Loucy (cell line): ENCODE measurements around the gene PNMT.

ENCODE experiments used
- H2AFZ ChIP-seq: fragments of 200-600 bp; sonication (generic); 2 replicates; pipeline ENCODE4 v1.6.0; 2016; ENCODE audit warnings: antibody characterized with exemption, mild to moderate bottlenecking, low read length, moderate library complexity
- H3F3A ChIP-seq: fragments of 200-600 bp; 2 replicates; pipeline ENCODE4 v1.6.0; 2016; ENCODE audit warnings: antibody characterized with exemption, low read depth, mild to moderate bottlenecking
- H3K27me3 ChIP-seq: fragments of 200-600 bp; sonication (generic); 2 replicates; pipeline ENCODE4 v1.6.1; 2014; ENCODE audit warnings: low read length, mild to moderate bottlenecking; ENCODE audit not compliant: insufficient read depth, poor library complexity, severe bottlenecking
- H3K36me3 ChIP-seq: fragments of 200-600 bp; sonication (generic); 2 replicates; pipeline ENCODE4 v1.6.1; 2016; ENCODE audit warnings: low read length; ENCODE audit not compliant: insufficient read depth
- H3K4me1 ChIP-seq: fragments of 200-600 bp; sonication (generic); 2 replicates; pipeline ENCODE4 v1.5.1; 2014; ENCODE audit warnings: low read length, mild to moderate bottlenecking; ENCODE audit not compliant: insufficient read depth, poor library complexity, severe bottlenecking
- H3K4me2 ChIP-seq: fragments of 200-600 bp; sonication (generic); 2 replicates; pipeline ENCODE4 v1.6.0; 2014; ENCODE audit warnings: antibody characterized with exemption, low read length, low read depth, mild to moderate bottlenecking; ENCODE audit not compliant: poor library complexity, severe bottlenecking
- H3K4me3 ChIP-seq: fragments of 200-600 bp; sonication (generic); 2 replicates; pipeline ENCODE4 v1.5.1; 2014; ENCODE audit warnings: low read length, mild to moderate bottlenecking, mixed read lengths; ENCODE audit not compliant: poor library complexity, severe bottlenecking
- H3K79me2 ChIP-seq: fragments of 200-600 bp; sonication (generic); 2 replicates; pipeline ENCODE4 v1.6.1; 2014; ENCODE audit warnings: low read length; ENCODE audit not compliant: insufficient read depth
- H3K9ac ChIP-seq: fragments of 200-600 bp; sonication (generic); 2 replicates; pipeline ENCODE4 v1.6.0; 2014; ENCODE audit warnings: mild to moderate bottlenecking, low read depth, low read length, moderate library complexity; ENCODE audit not compliant: poor library complexity, severe bottlenecking
- H3K9me2 ChIP-seq: fragments of 200-600 bp; sonication (generic); replicated peaks from 2 replicates; pipeline ENCODE4 v1.6.1; 2016; ENCODE audit warnings: low read depth, low read length, mixed read lengths
- H3K9me3 ChIP-seq: fragments of 200-600 bp; sonication (generic); 2 replicates; pipeline ENCODE4 v1.6.1; 2014; ENCODE audit warnings: mild to moderate bottlenecking, antibody characterized with exemption, low read length, low read depth; ENCODE audit not compliant: insufficient read depth
- H4K20me1 ChIP-seq: fragments of 200-600 bp; sonication (generic); 2 replicates; pipeline ENCODE4 v1.6.0; 2014; ENCODE audit warnings: antibody characterized with exemption, low read length, mild to moderate bottlenecking; ENCODE audit not compliant: insufficient read depth, poor library complexity, severe bottlenecking
- CTCF ChIP-seq: fragments of 200-600 bp; sonication (generic); conservative IDR thresholded peaks from 2 replicates; pipeline ENCODE4 v1.5.1; 2014; ENCODE audit warnings: mild to moderate bottlenecking, antibody characterized with exemption, low read length
- EZH2phosphoT487 ChIP-seq: fragments of 200-600 bp; IDR thresholded peaks from 2 replicates; pipeline ENCODE4 v1.6.1; 2018; ENCODE audit warnings: antibody characterized with exemption, mild to moderate bottlenecking, moderate library complexity, borderline replicate concordance

PNMT gene

GRCh38 chr17:39672522-39673334 is 4.5 kb downstream of the PNMT start:
- H3K4me1 ChIP-seq, result no peaks in the 10 kb centered on the region
- H2AFZ ChIP-seq, result no peak overlapping the region
- no peak overlapping the region for H3K9ac ChIP-seq
- H3K9me3 ChIP-seq, result no peaks in the 10 kb centered on the region
- no peaks in the 10 kb centered on the region for H3K9me2 ChIP-seq
- H3K27me3 ChIP-seq, result no peaks in the 10 kb centered on the region
- no peaks in the 10 kb centered on the region for H3F3A ChIP-seq
- H4K20me1 ChIP-seq, result no peaks in the 10 kb centered on the region
- TF ChIP-seq CTCF, result 0 out of 2 replicates have a peak, but pooled peaks have one; percentile 4
- no peak for TF ChIP-seq EZH2phosphoT487
- H3K4me3 ChIP-seq, result no peak overlapping the region
- H3K36me3 ChIP-seq, result no peaks in the 10 kb centered on the region
- no peaks in the 10 kb centered on the region for H3K79me2 ChIP-seq
- no peak overlapping the region for H3K4me2 ChIP-seq

DNA sequence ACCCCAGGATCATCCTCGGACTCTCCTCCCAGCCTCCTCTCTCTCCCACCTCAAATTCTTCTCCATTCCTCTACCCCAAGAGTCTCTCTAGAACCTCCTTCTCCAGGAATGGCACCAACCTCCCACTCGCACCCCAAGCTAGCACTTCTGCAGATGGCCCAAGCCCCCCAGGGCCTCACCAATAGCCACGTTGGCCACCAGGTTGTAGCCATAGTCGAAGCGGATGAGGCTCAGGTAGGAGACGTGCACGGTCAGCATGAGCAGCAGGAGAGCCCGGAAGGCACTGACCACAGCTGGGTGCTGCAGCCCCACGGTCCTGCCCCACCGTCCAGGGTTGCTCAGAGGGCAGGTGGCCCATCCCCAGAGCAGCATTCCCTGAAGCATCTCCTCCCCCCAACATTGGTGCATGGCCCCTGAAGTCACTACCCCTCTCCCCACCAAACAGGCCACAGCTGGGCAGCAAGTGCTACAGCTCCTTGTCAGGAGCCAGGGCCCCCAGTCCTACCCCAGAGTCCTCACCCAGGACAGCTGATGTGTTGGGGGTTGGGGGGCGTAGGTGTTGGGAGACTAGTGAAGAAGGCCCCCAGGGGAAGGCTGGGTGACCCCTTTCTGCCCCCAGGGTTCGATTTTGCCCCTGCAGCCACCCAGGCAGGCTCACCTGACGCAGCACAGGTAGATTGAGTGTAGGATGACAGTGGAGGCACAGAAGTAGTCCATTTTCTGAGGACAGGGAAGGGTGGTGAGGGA is 5.3 kb downstream of the PNMT start:
- Histone ChIP-seq H3K27me3 (no peaks in the 10 kb centered on the region), H3K9ac (no peak overlapping the region), H2AFZ (no peak overlapping the region), H3K4me2 (no peak overlapping the region), H3K9me3 (no peaks in the 10 kb centered on the region), H3F3A (no peaks in the 10 kb centered on the region), H3K36me3 (no peaks in the 10 kb centered on the region), H3K4me3 (no peak overlapping the region), H3K9me2 (no peaks in the 10 kb centered on the region), H3K79me2 (no peaks in the 10 kb centered on the region), H4K20me1 (no peaks in the 10 kb centered on the region), H3K4me1 (no peaks in the 10 kb centered on the region)
- TF ChIP-seq EZH2phosphoT487, result no peak
- no peak for TF ChIP-seq CTCF

GRCh38 chr17:39674179-39674578 is 5.9 kb downstream of the PNMT start:
- H3K79me2 ChIP-seq, result no peaks in the 10 kb centered on the region
- no peaks in the 10 kb centered on the region for H3K9me2 ChIP-seq
- H3K4me2 ChIP-seq, result no peak overlapping the region
- no peaks in the 10 kb centered on the region for H3F3A ChIP-seq
- no peaks in the 10 kb centered on the region for H4K20me1 ChIP-seq
- no peak for TF ChIP-seq EZH2phosphoT487
- no peak for TF ChIP-seq CTCF
- no peaks in the 10 kb centered on the region for H3K27me3 ChIP-seq
- no peak overlapping the region for H2AFZ ChIP-seq
- H3K9me3 ChIP-seq, result no peaks in the 10 kb centered on the region
- H3K4me1 ChIP-seq, result peaks cover 5% of the 10 kb centered on the region
- no peak overlapping the region for H3K4me3 ChIP-seq
- no peaks in the 10 kb centered on the region for H3K36me3 ChIP-seq
- no peak overlapping the region for H3K9ac ChIP-seq
